ENCODE measurements around the gene MAP1LC3C. TPM values are rescaled to one million over a fixed set of nuclear protein-coding genes. Genes with fewer than 3 reads are reported as not detected.

The MAP1LC3C gene
- total RNA-seq, 4 donors from 2014 or later, result 3.5 to 32.6 (median 9.7) TPM

- 90% methylated on average over 1 of the region's 1 CpG; no CpG with 5 or more reads in 1 of the 2 donors for WGBS, 2 donors (ENCODE audit: low coverage in 1 of 2)
- no peak for ATAC-seq
- no peaks in the 10 kb centered on the region for H3K9me3 ChIP-seq
- no peaks in the 10 kb centered on the region for H3K36me3 ChIP-seq
- TF ChIP-seq POLR2AphosphoS5 (IDR thresholded peaks at IDR 0.05) (no peak), EP300 (IDR thresholded peaks at IDR 0.05) (no peak), POLR2A (IDR thresholded peaks at IDR 0.05) (no peak), CTCF (IDR thresholded peaks at IDR 0.05) (no peak)
- no peak overlapping the region for H3K4me3 ChIP-seq
- no peaks in the 10 kb centered on the region for H3K4me1 ChIP-seq
- H3K27ac ChIP-seq, result no peak overlapping the region
- H3K27me3 ChIP-seq, result no peaks in the 10 kb centered on the region
These were observed 31.2 kb upstream of the MAP1LC3C start for GRCh38 chr1:242030071-242030470.

GRCh38 chr1:242025681-242026080 is 26.8 kb upstream of the MAP1LC3C start:
- TF ChIP-seq POLR2A (IDR thresholded peaks at IDR 0.05) (no peak), CTCF (IDR thresholded peaks at IDR 0.05) (no peak), POLR2AphosphoS5 (IDR thresholded peaks at IDR 0.05) (no peak), EP300 (IDR thresholded peaks at IDR 0.05) (no peak)
- no peaks in the 10 kb centered on the region for H3K27me3 ChIP-seq
- no peaks in the 10 kb centered on the region for H3K36me3 ChIP-seq
- no peaks in the 10 kb centered on the region for H3K4me1 ChIP-seq
- WGBS, 2 donors (ENCODE audit: low coverage in 1 of 2), result 68 to 72% methylated on average over 9 to 11 of the region's 13 CpGs
- ATAC-seq, result no peak
- no peak overlapping the region for H3K4me3 ChIP-seq
- no peak overlapping the region for H3K27ac ChIP-seq
- no peaks in the 10 kb centered on the region for H3K9me3 ChIP-seq

GRCh38 chr1:242023805-242024204 is 24.9 kb upstream of the MAP1LC3C start:
- no peaks in the 10 kb centered on the region for H3K36me3 ChIP-seq
- H3K4me3 ChIP-seq, result no peak overlapping the region
- TF ChIP-seq POLR2AphosphoS5 (IDR thresholded peaks at IDR 0.05) (no peak), POLR2A (IDR thresholded peaks at IDR 0.05) (no peak), CTCF (IDR thresholded peaks at IDR 0.05) (no peak), EP300 (IDR thresholded peaks at IDR 0.05) (no peak)
- no peaks in the 10 kb centered on the region for H3K27me3 ChIP-seq
- H3K4me1 ChIP-seq, result no peaks in the 10 kb centered on the region
- no peak overlapping the region for H3K27ac ChIP-seq
- no peaks in the 10 kb centered on the region for H3K9me3 ChIP-seq
- ATAC-seq, result no peak
- 62 to 84% methylated on average over 2 to 6 of the region's 6 CpGs for WGBS, 2 donors (ENCODE audit: low coverage in 1 of 2)

- ATAC-seq, result no peak
- no peaks in the 10 kb centered on the region for H3K4me1 ChIP-seq
- H3K27ac ChIP-seq, result no peak overlapping the region
- WGBS, 2 donors (ENCODE audit: low coverage in 1 of 2), result 56 to 69% methylated on average over 5 to 6 of the region's 6 CpGs
- no peak for TF ChIP-seq POLR2AphosphoS5 (IDR thresholded peaks at IDR 0.05)
- H3K4me3 ChIP-seq, result no peak overlapping the region
- H3K27me3 ChIP-seq, result no peaks in the 10 kb centered on the region
- no peaks in the 10 kb centered on the region for H3K36me3 ChIP-seq
- no peaks in the 10 kb centered on the region for H3K9me3 ChIP-seq
These were observed 20.1 kb upstream of the MAP1LC3C start for GRCh38 chr1:242019018-242019417.

GRCh38 chr1:242017580-242018233 is 18.8 kb upstream of the MAP1LC3C start:
- Histone ChIP-seq H3K4me3 (no peak overlapping the region), H3K36me3 (no peaks in the 10 kb centered on the region), H3K27me3 (no peaks in the 10 kb centered on the region), H3K9me3 (no peaks in the 10 kb centered on the region), H3K27ac (no peak overlapping the region), H3K4me1 (no peaks in the 10 kb centered on the region)
- ATAC-seq, result peak; percentile 69
- 36 to 39% methylated on average over 8 to 10 of the region's 10 CpGs for WGBS, 2 donors (ENCODE audit: low coverage in 1 of 2)
- TF ChIP-seq EP300 (IDR thresholded peaks at IDR 0.05), result no peak
- peak; percentile 15 to 67 (median 51) for TF ChIP-seq CTCF (IDR thresholded peaks at IDR 0.05)

Measured in gastroesophageal sphincter (tissue), 4 donors.